ENCODE data around the gene TAS2R5. TPM values are rescaled to one million over a fixed set of nuclear protein-coding genes. Genes with fewer than 3 reads are reported as not detected.
"Not testable (repeated sequence)": the region's sequence is repeated elsewhere in the genome, so short reads cannot be mapped to it uniquely, and the experiment has no call there.

Gene TAS2R5
- total RNA-seq (under 1 TPM; 0.40 to 0.72 (median 0.43) TPM), polyA plus RNA-seq (0.41 TPM)
- long read RNA-seq, donor 1: 0 reads
- long read RNA-seq, donor 2: 0 reads
- long read RNA-seq, donor 3: 0 reads
- long read RNA-seq, donor 4: 0 reads

- H3K27ac ChIP-seq (ENCODE audit: low read length): no peak within 1 kb of the TSS
- H3K4me1 ChIP-seq (ENCODE audit: control insufficient read depth, insufficient read depth, low read length): no peaks in the 10 kb centered on the region
- no peaks in the 10 kb centered on the region for H3K27me3 ChIP-seq (ENCODE audit: control insufficient read depth, insufficient read depth)
- intact Hi-C loops (cut with DNase I): no loop called here
- WGBS: 84% methylated on average over 5 of the region's 5 CpGs
- H3K9me3 ChIP-seq (ENCODE audit: control insufficient read depth, low read length): no peaks in the 10 kb centered on the region
- ATAC-seq (no peak), DNase-seq (no peak)
- H3K4me3 ChIP-seq (ENCODE audit: low read length): no peak within 1 kb of the TSS
Measured at GRCh38 chr7:141789917-141790316, at the start of gene TAS2R5. Gene TAS2R5, plus strand, starts transcription at chr7:141790217. Its CDS starts 145 bp downstream, at chr7:141790362.

- no peak overlapping the region for H3K27ac ChIP-seq (ENCODE audit: low read length)
- WGBS: 45% methylated on average over 1 of the region's 1 CpG
- no peak overlapping the region for H3K4me3 ChIP-seq (ENCODE audit: low read length)
- no peaks in the 10 kb centered on the region for H3K9me3 ChIP-seq (ENCODE audit: control insufficient read depth, low read length)
- H3K27me3 ChIP-seq (ENCODE audit: control insufficient read depth, insufficient read depth): no peaks in the 10 kb centered on the region
- intact Hi-C loops (cut with DNase I): no loop called here
- no peak for ATAC-seq
- DNase-seq: no peak
- no peaks in the 10 kb centered on the region for H3K4me1 ChIP-seq (ENCODE audit: control insufficient read depth, insufficient read depth, low read length)
Measured at GRCh38 chr7:141742229-141742628, 47.8 kb upstream of the TAS2R5 start.

- WGBS: 82% methylated on average over 2 of the region's 2 CpGs
- no peak for DNase-seq
- Histone ChIP-seq H3K4me3 (ENCODE audit: low read length) (no peak overlapping the region), H3K27ac (ENCODE audit: low read length) (no peak overlapping the region), H3K9me3 (ENCODE audit: control insufficient read depth, low read length) (no peaks in the 10 kb centered on the region), H3K27me3 (ENCODE audit: control insufficient read depth, insufficient read depth) (no peaks in the 10 kb centered on the region), H3K4me1 (ENCODE audit: control insufficient read depth, insufficient read depth, low read length) (no peaks in the 10 kb centered on the region)
- no peak for ATAC-seq
- intact Hi-C loops (cut with DNase I): no loop called here
Measured at GRCh38 chr7:141744131-141744530, 45.9 kb upstream of the TAS2R5 start.

- DNase-seq: no peak
- intact Hi-C loops (cut with DNase I): no loop called here
- Histone ChIP-seq H3K4me1 (ENCODE audit: control insufficient read depth, insufficient read depth, low read length) (no peaks in the 10 kb centered on the region), H3K9me3 (ENCODE audit: control insufficient read depth, low read length) (peaks cover 5% of the 10 kb centered on the region), H3K27ac (ENCODE audit: low read length) (no peak overlapping the region), H3K27me3 (ENCODE audit: control insufficient read depth, insufficient read depth) (no peaks in the 10 kb centered on the region), H3K4me3 (ENCODE audit: low read length) (no peak overlapping the region)
- ATAC-seq: no peak
- WGBS: 96% methylated on average over 2 of the region's 2 CpGs
Measured at GRCh38 chr7:141748396-141748795, 41.6 kb upstream of the TAS2R5 start.

- H3K27me3 ChIP-seq (ENCODE audit: control insufficient read depth, insufficient read depth); H3K27ac ChIP-seq (ENCODE audit: low read length); H3K4me1 ChIP-seq (ENCODE audit: control insufficient read depth, insufficient read depth, low read length); H3K9me3 ChIP-seq (ENCODE audit: control insufficient read depth, low read length); intact Hi-C loops (cut with DNase I); DNase-seq; H3K4me3 ChIP-seq (ENCODE audit: low read length); ATAC-seq: not testable (repeated sequence)
- WGBS: 99% methylated on average over 10 of the region's 10 CpGs
Measured at GRCh38 chr7:141751904-141752303, 38.1 kb upstream of the TAS2R5 start.

- no peak for ATAC-seq
- WGBS: 96% methylated on average over 13 of the region's 13 CpGs
Measured at GRCh38 chr7:141752634-141753033, 37.4 kb upstream of the TAS2R5 start.

GRCh38 chr7:141754939-141755338, 35.1 kb upstream of the TAS2R5 start:
- intact Hi-C loops (cut with DNase I): no loop called here
- DNase-seq: no peak
- H3K9me3 ChIP-seq (ENCODE audit: control insufficient read depth, low read length): peaks cover 5% of the 10 kb centered on the region
- H3K27ac ChIP-seq (ENCODE audit: low read length): no peak overlapping the region
- no peaks in the 10 kb centered on the region for H3K4me1 ChIP-seq (ENCODE audit: control insufficient read depth, insufficient read depth, low read length)
- 90% methylated on average over 6 of the region's 6 CpGs for WGBS
- no peak overlapping the region for H3K4me3 ChIP-seq (ENCODE audit: low read length)
- ATAC-seq: no peak
- H3K27me3 ChIP-seq (ENCODE audit: control insufficient read depth, insufficient read depth): no peaks in the 10 kb centered on the region

More at GRCh38 chr7:141752634-141753033, 37.4 kb upstream of the TAS2R5 start:
- H3K9me3 ChIP-seq (ENCODE audit: control insufficient read depth, low read length): peaks cover 5% of the 10 kb centered on the region
- DNase-seq: no peak
- no peaks in the 10 kb centered on the region for H3K4me1 ChIP-seq (ENCODE audit: control insufficient read depth, insufficient read depth, low read length)
- H3K4me3 ChIP-seq (ENCODE audit: low read length): no peak overlapping the region
- H3K27me3 ChIP-seq (ENCODE audit: control insufficient read depth, insufficient read depth): no peaks in the 10 kb centered on the region
- no peak overlapping the region for H3K27ac ChIP-seq (ENCODE audit: low read length)
- intact Hi-C loops (cut with DNase I): no loop called here

GRCh38 chr7:141763797-141764196, 26.2 kb upstream of the TAS2R5 start, which contains the start of gene TAS2R3:
Gene TAS2R3, plus strand, starts transcription at chr7:141764097. Its CDS starts 62 bp downstream, at chr7:141764159.
- WGBS: 96% methylated on average over 3 of the region's 3 CpGs
- Histone ChIP-seq H3K4me1 (ENCODE audit: control insufficient read depth, insufficient read depth, low read length) (no peaks in the 10 kb centered on the region), H3K9me3 (ENCODE audit: control insufficient read depth, low read length) (no peaks in the 10 kb centered on the region), H3K4me3 (ENCODE audit: low read length) (no peak within 1 kb of the TSS), H3K27me3 (ENCODE audit: control insufficient read depth, insufficient read depth) (no peaks in the 10 kb centered on the region), H3K27ac (ENCODE audit: low read length) (no peak within 1 kb of the TSS)
- DNase-seq (no peak), ATAC-seq (no peak)
- intact Hi-C loops (cut with DNase I): no loop called here

GRCh38 chr7:141770083-141770583, 19.9 kb upstream of the TAS2R5 start:
- H3K4me3 ChIP-seq (ENCODE audit: low read length); H3K27me3 ChIP-seq (ENCODE audit: control insufficient read depth, insufficient read depth); ATAC-seq; H3K27ac ChIP-seq (ENCODE audit: low read length); intact Hi-C loops (cut with DNase I); H3K9me3 ChIP-seq (ENCODE audit: control insufficient read depth, low read length); DNase-seq; H3K4me1 ChIP-seq (ENCODE audit: control insufficient read depth, insufficient read depth, low read length): not testable (repeated sequence)
- 95% methylated on average over 3 of the region's 3 CpGs for WGBS

- Histone ChIP-seq H3K4me3 (ENCODE audit: low read length) (no peak within 1 kb of the TSS), H3K9me3 (ENCODE audit: control insufficient read depth, low read length) (no peaks in the 10 kb centered on the region), H3K27ac (ENCODE audit: low read length) (no peak within 1 kb of the TSS), H3K27me3 (ENCODE audit: control insufficient read depth, insufficient read depth) (no peaks in the 10 kb centered on the region), H3K4me1 (ENCODE audit: control insufficient read depth, insufficient read depth, low read length) (no peaks in the 10 kb centered on the region)
- 96% methylated on average over 1 of the region's 1 CpG for WGBS
- no peak for ATAC-seq
- no peak for DNase-seq
- intact Hi-C loops (cut with DNase I): no loop called here
Measured at GRCh38 chr7:141776374-141776773, 13.6 kb upstream of the TAS2R5 start, which contains the start of gene TAS2R4. Gene TAS2R4, plus strand, starts transcription at chr7:141776674. Its CDS starts 1,815 bp downstream, at chr7:141778489.

- H3K27ac ChIP-seq (ENCODE audit: low read length): no peak overlapping the region
- H3K4me1 ChIP-seq (ENCODE audit: control insufficient read depth, insufficient read depth, low read length): no peaks in the 10 kb centered on the region
- ATAC-seq (peak; percentile 43 to 63), DNase-seq (no peak)
- H3K9me3 ChIP-seq (ENCODE audit: control insufficient read depth, low read length): no peaks in the 10 kb centered on the region
- no peaks in the 10 kb centered on the region for H3K27me3 ChIP-seq (ENCODE audit: control insufficient read depth, insufficient read depth)
- H3K4me3 ChIP-seq (ENCODE audit: low read length): no peak overlapping the region
- intact Hi-C loops (cut with DNase I): no loop called here
- 69% methylated on average over 13 of the region's 13 CpGs for WGBS
Measured at GRCh38 chr7:141785706-141786552, 4.1 kb upstream of the TAS2R5 start.

Data from right cardiac atrium (tissue), 5 donors.